Gastroesophageal sphincter (tissue), 3 donors: Measurements from ENCODE around the gene GFRA3.

Source experiments
- CTCF ChIP-seq, 4 experiments: fragments of 200-600 bp in 2 of 4; fragments of 450-650 bp in 2 of 4; sonication (generic) in 1 of 4; IDR thresholded peaks; one replicate each; pipeline ENCODE4 v1.5.1; 2017 to 2019; ENCODE audit warnings: antibody characterized with exemption in 4 of 4, mild to moderate bottlenecking in 2 of 4, moderate library complexity in 2 of 4
- POLR2A ChIP-seq, 2 donors: fragments of 450-650 bp; IDR thresholded peaks; one replicate each; pipeline ENCODE4 v1.6.1; 2017; ENCODE audit warnings: antibody characterized with exemption in 2 of 2, mild to moderate bottlenecking in 2 of 2, moderate library complexity in 1 of 2
- POLR2AphosphoS5 ChIP-seq: sonication (generic); formaldehyde crosslinking; IDR thresholded peaks from one replicate; pipeline ENCODE4 v1.6.1; 2017; ENCODE audit warnings: antibody characterized with exemption

DNA sequence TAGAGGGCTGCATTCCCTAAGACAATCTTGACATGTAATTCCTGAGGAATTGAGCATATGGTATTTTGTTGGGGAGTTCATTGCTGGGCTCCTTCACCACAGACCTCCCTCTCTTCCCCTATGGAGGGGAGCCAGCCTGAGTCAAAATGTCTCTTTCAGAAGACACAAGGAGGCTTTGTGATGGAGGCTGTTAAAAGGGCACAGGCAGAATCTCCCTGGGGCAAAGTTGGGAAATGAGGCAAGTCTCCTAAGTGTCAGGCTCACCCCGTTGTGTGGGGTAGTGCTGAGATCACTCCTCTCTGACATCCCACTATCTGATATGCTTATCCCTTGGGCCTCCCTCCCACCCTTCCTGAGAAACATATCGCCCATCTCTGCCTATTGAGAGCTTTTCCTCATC, 30.6 kb downstream of the GFRA3 start:
- TF ChIP-seq POLR2A (IDR thresholded peaks at IDR 0.05) (no peak), POLR2AphosphoS5 (no peak), CTCF (IDR thresholded peaks at IDR 0.05) (no peak)
